ENCODE results near the gene RADIL. TPM values are rescaled to one million over a fixed set of nuclear protein-coding genes. Genes with fewer than 3 reads are reported as not detected.
A peak's percentile ranks its signal among the peaks of the same experiment; 100 is the strongest.

The RADIL gene
- total and polyA plus RNA-seq, 9 of the 15 experiments (the other 6 are each of a cell fraction or from before 2014, with no cell fraction given) = 0.06 to 8.1 (median 1.9) TPM; not detected in 1

DNA sequence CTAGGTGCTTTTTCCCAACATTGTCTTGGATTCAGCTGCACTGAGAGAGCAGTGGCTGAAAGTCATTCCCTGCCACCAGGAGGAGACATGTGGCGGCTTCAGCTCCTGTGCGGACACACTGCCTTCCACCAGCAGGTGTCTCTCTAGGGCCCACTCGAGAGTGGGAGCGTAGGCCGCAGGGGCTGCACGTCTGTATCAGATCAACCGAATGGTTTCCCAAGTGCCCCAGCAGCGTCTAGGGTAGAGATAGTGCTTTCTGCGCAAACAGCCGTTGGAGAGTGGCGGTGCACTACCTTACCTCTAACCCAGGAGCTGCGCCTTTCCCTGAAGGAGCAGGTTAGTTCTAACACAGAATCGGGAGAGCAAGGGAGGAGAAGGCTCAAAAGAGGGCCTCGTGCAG, 53.3 kb downstream of the RADIL start (continued):
- TF ChIP-seq BRF1 (IDR thresholded peaks at IDR 0.05; ENCODE audit: borderline replicate concordance, extremely low read depth, insufficient read length) = no peak

DNA sequence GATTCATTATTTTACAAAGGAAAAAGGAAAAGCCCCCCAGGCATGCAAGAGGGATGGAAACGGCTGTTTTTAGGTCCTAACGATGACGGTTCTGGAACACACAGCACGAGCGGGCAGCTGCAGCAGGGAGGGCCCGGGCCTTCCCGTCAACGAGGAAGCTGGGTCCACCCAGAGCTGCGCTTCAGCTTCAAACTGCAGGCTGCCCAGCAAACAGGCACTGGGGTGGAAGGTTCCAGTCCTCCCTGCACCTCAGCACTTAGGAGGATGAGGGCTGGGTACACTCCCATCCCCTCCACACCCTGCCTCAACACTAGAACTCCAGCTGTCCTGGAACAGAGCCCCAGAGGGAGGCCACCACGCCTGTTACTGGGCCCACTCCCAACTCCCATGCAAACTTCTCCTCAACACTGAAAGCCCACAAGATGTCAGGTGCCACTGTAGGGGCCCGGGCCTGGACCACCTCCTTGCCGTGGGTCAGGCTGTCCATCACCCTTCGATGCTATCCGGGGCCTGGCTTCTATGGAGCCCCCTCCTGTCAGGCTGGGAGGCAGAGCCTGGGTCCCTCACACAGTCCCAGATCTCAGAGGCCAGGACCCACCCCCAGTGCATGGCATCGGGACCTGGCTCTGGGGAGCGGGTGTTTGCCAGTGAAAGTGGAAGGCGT, 54.7 kb downstream of the RADIL start:
- no peaks in the 10 kb centered on the region for H3K36me3 ChIP-seq (ENCODE audit: control insufficient read depth, insufficient read depth, low read length)
- H3K9me3 ChIP-seq (replicated peaks; ENCODE audit: control insufficient read depth, insufficient read depth, low read depth, low read length) = no peaks in the 10 kb centered on the region
- FAIRE-seq (no peak), ATAC-seq (no peak), DNase-seq (ENCODE audit: extremely low read depth in 1 of 4, low spot score in 3 of 4) (no peak)
- H3K27ac ChIP-seq (ENCODE audit: extremely low read depth, low read depth, low read length) = no peak overlapping the region
- BruUV-seq (replicated peaks) = no TSS peak
- CTCF ChIA-PET (ENCODE audit: low intra/inter-chr PET ratio) = no interaction called here
- intact Hi-C loops (cut with micrococcal nuclease) = no loop called here
- peaks cover 3 to 13% of the 10 kb centered on the region in 2 experiments; a peak in 3 of 5 replicates for H3K4me1 ChIP-seq (replicated peaks in 1 of 2; ENCODE audit: control insufficient read depth in 2 of 2, insufficient read depth in 2 of 2, low read length in 2 of 2)
- no peak overlapping the region for H3K4me3 ChIP-seq
- H3K79me2 ChIP-seq (ENCODE audit: control insufficient read depth, insufficient read depth, low read length) = no peaks in the 10 kb centered on the region
- H2AFZ ChIP-seq (ENCODE audit: low read depth, low read length) = no peak overlapping the region
- H3K9me1 ChIP-seq (ENCODE audit: control insufficient read depth, insufficient read depth, low read length) = no peaks in the 10 kb centered on the region
- no peaks in the 10 kb centered on the region for H4K20me1 ChIP-seq (replicated peaks; ENCODE audit: control insufficient read depth, insufficient read depth, low read length)
- POLR2A ChIA-PET = interaction anchor here (0.9 kb wide), 1 partner anchor 9 kb away, joined by 3 read pairs; no protein-coding TSS in a partner anchor
- 62% methylated on average over 16 of the region's 17 CpGs for WGBS (ENCODE audit: insufficient coverage, low coverage, missing lambda C conversion rate)
- H3K9ac ChIP-seq (ENCODE audit: insufficient read depth in 1 of 2, low read depth in 2 of 2, low read length in 2 of 2) = peak overlapping the region in 1 of 2 experiments; percentile 20; a peak in 1 of 4 replicates
- in situ Hi-C loops (cut with MboI) = no loop called here
- no peaks in the 10 kb centered on the region for H3K27me3 ChIP-seq (ENCODE audit: control insufficient read depth in 2 of 2, insufficient read depth in 2 of 2, low read length in 2 of 2)
- no peak overlapping the region for H3K4me2 ChIP-seq (ENCODE audit: insufficient read depth, low read length)
- TF ChIP-seq TAF15 (IDR thresholded peaks at IDR 0.05; ENCODE audit: low read depth, low read length) = no peak
- TF ChIP-seq ERF (CRISPR knock-in tag; IDR thresholded peaks at IDR 0.05) = no peak
- TF ChIP-seq, protein P1, sequence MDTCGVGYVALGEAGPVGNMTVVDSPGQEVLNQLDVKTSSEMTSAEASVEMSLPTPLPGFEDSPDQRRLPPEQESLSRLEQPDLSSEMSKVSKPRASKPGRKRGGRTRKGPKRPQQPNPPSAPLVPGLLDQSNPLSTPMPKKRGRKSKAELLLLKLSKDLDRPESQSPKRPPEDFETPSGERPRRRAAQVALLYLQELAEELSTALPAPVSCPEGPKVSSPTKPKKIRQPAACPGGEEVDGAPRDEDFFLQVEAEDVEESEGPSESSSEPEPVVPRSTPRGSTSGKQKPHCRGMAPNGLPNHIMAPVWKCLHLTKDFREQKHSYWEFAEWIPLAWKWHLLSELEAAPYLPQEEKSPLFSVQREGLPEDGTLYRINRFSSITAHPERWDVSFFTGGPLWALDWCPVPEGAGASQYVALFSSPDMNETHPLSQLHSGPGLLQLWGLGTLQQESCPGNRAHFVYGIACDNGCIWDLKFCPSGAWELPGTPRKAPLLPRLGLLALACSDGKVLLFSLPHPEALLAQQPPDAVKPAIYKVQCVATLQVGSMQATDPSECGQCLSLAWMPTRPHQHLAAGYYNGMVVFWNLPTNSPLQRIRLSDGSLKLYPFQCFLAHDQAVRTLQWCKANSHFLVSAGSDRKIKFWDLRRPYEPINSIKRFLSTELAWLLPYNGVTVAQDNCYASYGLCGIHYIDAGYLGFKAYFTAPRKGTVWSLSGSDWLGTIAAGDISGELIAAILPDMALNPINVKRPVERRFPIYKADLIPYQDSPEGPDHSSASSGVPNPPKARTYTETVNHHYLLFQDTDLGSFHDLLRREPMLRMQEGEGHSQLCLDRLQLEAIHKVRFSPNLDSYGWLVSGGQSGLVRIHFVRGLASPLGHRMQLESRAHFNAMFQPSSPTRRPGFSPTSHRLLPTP (IDR thresholded peaks at IDR 0.05; ENCODE audit: borderline replicate concordance, extremely low read depth, insufficient read length) = no peak
- TF ChIP-seq, protein P2, sequence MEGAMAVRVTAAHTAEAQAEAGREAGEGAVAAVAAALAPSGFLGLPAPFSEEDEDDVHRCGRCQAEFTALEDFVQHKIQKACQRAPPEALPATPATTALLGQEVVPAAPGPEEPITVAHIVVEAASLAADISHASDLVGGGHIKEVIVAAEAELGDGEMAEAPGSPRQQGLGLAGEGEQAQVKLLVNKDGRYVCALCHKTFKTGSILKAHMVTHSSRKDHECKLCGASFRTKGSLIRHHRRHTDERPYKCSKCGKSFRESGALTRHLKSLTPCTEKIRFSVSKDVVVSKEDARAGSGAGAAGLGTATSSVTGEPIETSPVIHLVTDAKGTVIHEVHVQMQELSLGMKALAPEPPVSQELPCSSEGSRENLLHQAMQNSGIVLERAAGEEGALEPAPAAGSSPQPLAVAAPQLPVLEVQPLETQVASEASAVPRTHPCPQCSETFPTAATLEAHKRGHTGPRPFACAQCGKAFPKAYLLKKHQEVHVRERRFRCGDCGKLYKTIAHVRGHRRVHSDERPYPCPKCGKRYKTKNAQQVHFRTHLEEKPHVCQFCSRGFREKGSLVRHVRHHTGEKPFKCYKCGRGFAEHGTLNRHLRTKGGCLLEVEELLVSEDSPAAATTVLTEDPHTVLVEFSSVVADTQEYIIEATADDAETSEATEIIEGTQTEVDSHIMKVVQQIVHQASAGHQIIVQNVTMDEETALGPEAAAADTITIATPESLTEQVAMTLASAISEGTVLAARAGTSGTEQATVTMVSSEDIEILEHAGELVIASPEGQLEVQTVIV (CRISPR knock-in tag; IDR thresholded peaks at IDR 0.05; ENCODE audit: borderline replicate concordance) = no peak
- TF ChIP-seq, protein P3, sequence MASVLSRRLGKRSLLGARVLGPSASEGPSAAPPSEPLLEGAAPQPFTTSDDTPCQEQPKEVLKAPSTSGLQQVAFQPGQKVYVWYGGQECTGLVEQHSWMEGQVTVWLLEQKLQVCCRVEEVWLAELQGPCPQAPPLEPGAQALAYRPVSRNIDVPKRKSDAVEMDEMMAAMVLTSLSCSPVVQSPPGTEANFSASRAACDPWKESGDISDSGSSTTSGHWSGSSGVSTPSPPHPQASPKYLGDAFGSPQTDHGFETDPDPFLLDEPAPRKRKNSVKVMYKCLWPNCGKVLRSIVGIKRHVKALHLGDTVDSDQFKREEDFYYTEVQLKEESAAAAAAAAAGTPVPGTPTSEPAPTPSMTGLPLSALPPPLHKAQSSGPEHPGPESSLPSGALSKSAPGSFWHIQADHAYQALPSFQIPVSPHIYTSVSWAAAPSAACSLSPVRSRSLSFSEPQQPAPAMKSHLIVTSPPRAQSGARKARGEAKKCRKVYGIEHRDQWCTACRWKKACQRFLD (CRISPR knock-in tag; IDR thresholded peaks at IDR 0.05) = no peak
- no peak for TF ChIP-seq NELFE (IDR thresholded peaks at IDR 0.05; ENCODE audit: insufficient read depth, insufficient read length)
- no peak for TF ChIP-seq ZNF143 (CRISPR knock-in tag; IDR thresholded peaks at IDR 0.05)
- no peak for TF ChIP-seq ZNF311 (CRISPR knock-in tag; IDR thresholded peaks at IDR 0.05)
- TF ChIP-seq FUS (optimal IDR thresholded peaks at IDR 0.05; ENCODE audit: low read depth, low read length) = no peak
- TF ChIP-seq BCL6 (CRISPR knock-in tag; IDR thresholded peaks at IDR 0.05) = no peak
- no peak for TF ChIP-seq ZNF785 (CRISPR knock-in tag; IDR thresholded peaks at IDR 0.05)
- no peak for TF ChIP-seq NFXL1 (CRISPR knock-in tag; IDR thresholded peaks at IDR 0.05)
